Activated naive CD4-positive, alpha-beta T cell treated with anti-CD3 and anti-CD28 coated beads, Interleukin-2, amount 50 U/mL, for 72 hours (primary cell): ENCODE results near the gene TAP1. TPM values are rescaled to one million over a fixed set of nuclear protein-coding genes. Genes with fewer than 3 reads are reported as not detected.

Experiments used
- ATAC-seq, 2 donors: fragments of 150-1000 bp; cut with Tn5 transposase; 2 replicates each; pipeline ENCODE4 v1.10.0; 2021; ENCODE audit warnings: mild to moderate bottlenecking in 2 of 2, moderate library complexity in 2 of 2
- DNase-seq, 2 donors: peaks; one replicate each; pipeline ENCODE4 v3.0.0; 2021 to 2022; ENCODE audit warnings: low spot score in 2 of 2
- H3K27ac Mint-ChIP-seq, 2 donors: one replicate each; pipeline ENCODE4 v1.8.0; 2022; ENCODE audit warnings: mild to moderate bottlenecking in 2 of 2, mixed read lengths in 2 of 2
- H3K36me3 Mint-ChIP-seq, 2 donors: one replicate each; pipeline ENCODE4 v1.8.0; 2022; ENCODE audit warnings: mixed read lengths in 2 of 2
- H3K9me3 Mint-ChIP-seq, 2 donors: one replicate each; pipeline ENCODE4 v1.8.0; 2022; ENCODE audit warnings: mixed read lengths in 2 of 2
- total RNA-seq, 2 donors: library from RNA; stranded (reverse); gene quantifications; one replicate each; pipeline ENCODE4 v1.2.3, GENCODE V29; 2022

The TAP1 gene
- total RNA-seq, 2 donors from 2014 or later, result 234 to 319 TPM

DNA sequence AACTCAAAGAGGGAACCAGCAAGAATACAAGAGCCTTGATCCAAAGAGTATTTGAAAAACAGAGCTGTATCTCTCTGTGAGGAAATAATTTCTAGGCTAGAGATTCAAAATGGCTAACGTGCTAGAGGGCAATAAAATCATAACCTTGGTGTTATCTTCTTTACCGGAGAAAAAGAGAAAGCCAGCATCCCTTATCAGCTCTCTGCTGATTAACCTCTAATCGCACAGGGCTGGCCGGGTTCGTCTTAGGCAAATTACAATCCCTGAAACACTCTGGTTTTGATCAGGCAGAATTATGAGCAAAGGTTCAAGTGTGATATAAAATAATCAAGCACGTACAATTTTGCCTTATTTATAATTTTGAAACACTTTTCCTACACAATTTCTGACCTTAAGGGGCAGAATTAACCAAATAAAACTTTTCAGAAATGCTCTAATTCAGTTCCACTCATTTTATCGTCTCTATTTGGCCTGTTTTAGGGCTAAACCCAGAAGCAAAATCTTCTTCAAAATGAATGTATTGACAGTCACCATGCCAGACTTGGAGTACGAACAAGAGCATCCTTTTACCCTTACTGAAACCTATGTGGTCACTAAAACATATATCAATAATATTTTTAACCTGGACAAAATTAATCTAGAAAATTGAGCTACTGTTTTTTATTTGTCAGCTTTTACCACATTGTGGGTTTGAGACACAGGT, 14.2 kb upstream of the TAP1 start:
- no peaks in the 10 kb centered on the region for H3K9me3 Mint-ChIP-seq
- DNase-seq (no peak), ATAC-seq (peak; percentile 15 to 49)

DNA sequence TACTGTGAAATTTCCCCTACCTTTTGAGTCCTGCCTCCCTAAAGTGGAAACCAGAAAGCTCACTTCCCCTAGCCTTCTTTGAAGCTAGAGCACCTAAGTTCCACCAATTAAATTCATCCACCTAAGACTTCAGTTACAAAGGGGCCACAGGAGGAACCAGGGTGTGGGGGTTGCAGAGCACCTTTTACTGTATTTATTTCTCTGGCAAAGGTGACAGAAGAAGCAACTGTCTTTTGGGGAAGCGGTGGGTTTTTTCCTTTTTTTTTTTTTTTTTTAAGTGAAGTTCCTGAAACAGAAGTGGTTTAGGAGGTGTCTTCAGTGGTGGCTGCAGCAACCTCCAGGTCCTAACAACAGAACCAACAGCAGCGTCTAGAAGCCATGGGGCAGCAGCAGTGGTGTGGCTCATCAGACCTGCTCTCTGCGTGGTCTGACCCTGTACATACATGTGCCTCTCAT, 13.5 kb upstream of the TAP1 start:
- H3K9me3 Mint-ChIP-seq, result no peaks in the 10 kb centered on the region
- ATAC-seq, result peak; percentile 55 to 65
- no peak for DNase-seq
- peak overlapping the region; percentile 67 to 88 for H3K27ac Mint-ChIP-seq
- no peaks in the 10 kb centered on the region for H3K36me3 Mint-ChIP-seq

More for the DNA sequence above, 14.2 kb upstream of the TAP1 start:
- H3K36me3 Mint-ChIP-seq, result no peaks in the 10 kb centered on the region
- H3K27ac Mint-ChIP-seq, result peak overlapping the region; percentile 67 to 88

DNA sequence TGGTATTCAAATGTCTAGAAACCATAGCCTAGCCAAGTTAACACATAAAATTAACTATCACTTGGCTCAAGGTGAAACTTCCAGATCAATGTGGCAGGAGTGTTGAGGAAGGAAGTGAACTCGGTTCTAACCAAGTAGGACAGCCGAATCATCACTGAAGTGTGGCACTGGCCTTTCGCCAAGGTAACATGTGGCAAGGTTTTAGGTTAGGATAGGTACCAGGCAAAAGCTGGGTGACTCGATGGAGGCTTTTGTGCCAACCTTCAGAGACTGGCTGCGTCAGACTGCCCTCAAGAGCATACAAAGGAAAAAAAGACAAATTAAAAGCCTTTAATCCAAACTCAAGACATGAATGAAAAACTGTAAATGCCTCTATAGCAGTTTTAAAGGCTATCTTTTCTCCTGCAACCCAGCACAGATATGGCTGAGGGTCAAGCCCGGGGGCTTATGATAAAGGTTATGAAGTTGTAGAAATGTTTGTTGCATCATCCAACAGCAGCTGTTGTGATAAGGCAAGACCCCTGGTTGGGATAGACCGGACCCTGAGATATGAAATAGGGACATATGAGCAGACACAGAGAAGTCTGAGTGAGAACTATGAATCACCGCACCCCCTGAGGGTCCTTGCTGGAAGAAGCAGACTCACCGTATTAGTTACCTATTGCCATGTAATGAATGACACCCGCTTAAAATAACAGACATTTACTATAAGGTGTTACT, 12.4 kb upstream of the TAP1 start:
- H3K9me3 Mint-ChIP-seq, result no peaks in the 10 kb centered on the region
- DNase-seq, result no peak
- peak in 1 of 2 donors; percentile 14 for ATAC-seq

GRCh38 chr6:32862725-32863124, 9.2 kb upstream of the TAP1 start:
- Mint-ChIP-seq H3K36me3 (peaks cover 16 to 35% of the 10 kb centered on the region in 2 donors), H3K27ac (peak overlapping the region in 1 of 2 donors; percentile 65), H3K9me3 (no peaks in the 10 kb centered on the region)
- DNase-seq, result no peak
- no peak for ATAC-seq

More for the DNA sequence above, 12.4 kb upstream of the TAP1 start:
- Mint-ChIP-seq H3K36me3 (peaks cover 4 to 6% of the 10 kb centered on the region in 2 donors), H3K27ac (peak overlapping the region in 1 of 2 donors; percentile 3)

DNA sequence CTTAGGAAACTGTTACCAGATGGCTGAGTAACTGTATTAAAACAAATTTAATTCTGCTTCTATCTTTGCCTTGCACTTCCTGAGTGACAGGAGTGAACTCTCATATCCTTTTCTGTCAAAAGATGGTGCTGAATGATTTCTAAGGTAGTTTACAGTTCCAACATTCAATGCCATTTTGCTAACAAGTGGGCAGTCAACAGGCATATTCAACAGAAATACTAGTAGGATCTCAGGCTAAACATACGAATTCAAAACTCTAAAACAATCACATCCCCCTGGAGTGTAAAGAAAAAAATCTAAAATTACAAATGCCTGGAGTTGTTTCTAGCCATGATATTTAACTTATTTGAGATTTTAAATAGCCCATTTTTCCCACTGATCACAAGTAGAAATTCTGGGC, 7.2 kb upstream of the TAP1 start:
- Mint-ChIP-seq H3K27ac (peak overlapping the region in 1 of 2 donors; percentile 8), H3K36me3 (peaks cover 31 to 52% of the 10 kb centered on the region in 2 donors), H3K9me3 (no peaks in the 10 kb centered on the region)
- ATAC-seq (no peak), DNase-seq (no peak)

DNA sequence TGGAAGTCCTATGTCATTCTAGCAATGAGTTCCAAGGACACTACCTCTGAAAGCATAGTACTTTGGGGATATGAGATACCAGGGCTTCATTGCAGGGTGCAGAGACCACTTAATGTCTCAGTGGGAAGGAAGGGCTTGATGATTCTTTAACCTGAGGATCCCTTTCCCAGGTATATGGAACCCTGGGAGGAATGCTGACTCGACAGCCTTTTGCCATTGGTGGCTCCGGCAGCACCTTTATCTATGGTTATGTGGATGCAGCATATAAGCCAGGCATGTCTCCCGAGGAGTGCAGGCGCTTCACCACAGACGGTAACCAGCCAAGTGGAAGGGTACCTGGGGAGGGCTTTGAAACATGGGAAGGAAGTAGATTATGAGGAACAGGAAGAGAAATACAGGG, 4.7 kb upstream of the TAP1 start:
- Mint-ChIP-seq H3K36me3 (peaks cover 49 to 71% of the 10 kb centered on the region in 2 donors), H3K9me3 (no peaks in the 10 kb centered on the region), H3K27ac (peak overlapping the region; percentile 2 to 31)
- DNase-seq (no peak), ATAC-seq (no peak)

- DNase-seq, result no peak
- Mint-ChIP-seq H3K9me3 (no peaks in the 10 kb centered on the region), H3K36me3 (peaks cover 58 to 79% of the 10 kb centered on the region in 2 donors), H3K27ac (peak overlapping the region in 1 of 2 donors; percentile 2)
- ATAC-seq, result no peak
These were observed 3.8 kb upstream of the TAP1 start for GRCh38 chr6:32857156-32857891.

DNA sequence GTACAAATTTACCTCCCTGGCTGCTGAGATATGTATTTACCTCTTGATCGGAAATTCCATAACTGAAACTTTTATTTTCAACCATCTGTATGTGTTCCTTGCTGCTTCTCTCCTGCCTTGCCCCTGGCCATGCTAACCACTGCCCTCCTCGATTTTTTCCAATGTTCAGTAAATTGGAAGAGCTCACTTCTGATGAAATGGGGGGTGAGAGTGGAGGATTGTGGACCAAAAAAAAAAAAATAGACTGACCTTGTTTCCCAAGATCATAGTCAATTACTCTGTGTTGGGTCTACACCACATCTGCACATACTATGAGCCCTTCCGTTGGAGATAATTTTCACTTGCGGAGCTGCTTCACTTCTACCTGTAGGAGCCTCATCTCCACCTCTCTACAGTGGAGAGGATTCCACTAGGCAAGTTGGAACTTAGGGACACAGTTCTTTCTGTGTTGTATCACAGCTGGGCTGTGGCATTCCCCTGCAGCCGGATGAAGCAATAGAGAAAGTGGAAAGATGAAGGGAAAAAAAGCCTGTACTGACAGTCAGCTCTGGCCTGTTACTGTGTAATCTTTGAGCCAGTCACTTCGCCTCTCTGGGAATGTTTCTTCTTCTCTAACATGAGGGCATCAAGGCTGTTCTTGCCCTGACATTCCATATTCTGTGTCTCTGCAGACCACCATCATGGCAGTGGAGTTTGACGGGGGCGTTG, 2.1 kb upstream of the TAP1 start:
- ATAC-seq, result no peak
- H3K36me3 Mint-ChIP-seq, result peaks cover 68 to 88% of the 10 kb centered on the region in 2 donors
- DNase-seq, result no peak
- peak overlapping the region; percentile 94 to 99 for H3K27ac Mint-ChIP-seq
- peaks cover 0 to under 1% of the 10 kb centered on the region in 2 donors for H3K9me3 Mint-ChIP-seq

GRCh38 chr6:32854376-32855178, 1.1 kb upstream of the TAP1 start:
- no peak for DNase-seq
- Mint-ChIP-seq H3K36me3 (peaks cover 76 to 91% of the 10 kb centered on the region in 2 donors), H3K27ac (peak overlapping the region; percentile 99), H3K9me3 (peaks cover 0 to 5% of the 10 kb centered on the region in 2 donors)
- ATAC-seq, result peak; percentile 20 to 30

DNA sequence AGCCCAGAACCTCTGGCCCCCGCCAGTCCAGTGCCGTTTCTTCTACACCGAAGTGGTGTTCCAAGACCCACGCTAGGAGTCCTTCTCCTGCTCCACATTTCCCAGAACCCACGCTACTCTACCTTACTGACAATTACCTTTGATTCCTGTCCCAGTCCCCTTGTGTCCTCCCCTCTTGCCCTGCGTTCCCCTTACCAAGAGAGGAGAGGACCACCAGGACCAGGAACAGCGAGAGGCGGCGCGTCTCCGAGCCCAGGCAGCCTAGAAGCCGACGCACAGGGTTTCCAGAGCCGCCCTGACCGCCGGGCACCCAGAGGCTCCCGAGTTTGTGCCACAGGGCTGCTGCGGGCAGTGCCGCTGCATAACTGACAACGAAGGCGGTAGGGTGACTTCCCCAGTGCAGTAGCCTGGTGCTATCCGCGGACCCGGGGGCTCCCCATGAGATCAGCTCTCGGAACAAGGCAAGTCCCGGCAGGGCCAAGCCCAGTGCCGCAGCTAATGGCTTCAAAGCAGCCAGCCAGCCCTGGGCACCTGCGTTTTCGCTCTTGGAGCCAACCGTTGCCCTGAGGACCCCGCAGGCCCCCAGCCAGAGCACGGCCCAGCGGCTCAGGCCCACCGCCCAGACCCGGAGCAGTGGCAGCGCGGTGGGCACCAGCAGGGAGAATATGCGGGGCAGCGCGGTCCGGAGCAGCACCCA, 512 bp downstream of the TAP1 start:
- ATAC-seq (peak; percentile 17 to 76), DNase-seq (peak in 1 of 2 donors; percentile 87)
- H3K9me3 Mint-ChIP-seq, result peaks cover 0 to 7% of the 10 kb centered on the region in 2 donors
- peak overlapping the region; percentile 99 for H3K27ac Mint-ChIP-seq
- peaks cover 84 to 91% of the 10 kb centered on the region in 2 donors for H3K36me3 Mint-ChIP-seq

DNA sequence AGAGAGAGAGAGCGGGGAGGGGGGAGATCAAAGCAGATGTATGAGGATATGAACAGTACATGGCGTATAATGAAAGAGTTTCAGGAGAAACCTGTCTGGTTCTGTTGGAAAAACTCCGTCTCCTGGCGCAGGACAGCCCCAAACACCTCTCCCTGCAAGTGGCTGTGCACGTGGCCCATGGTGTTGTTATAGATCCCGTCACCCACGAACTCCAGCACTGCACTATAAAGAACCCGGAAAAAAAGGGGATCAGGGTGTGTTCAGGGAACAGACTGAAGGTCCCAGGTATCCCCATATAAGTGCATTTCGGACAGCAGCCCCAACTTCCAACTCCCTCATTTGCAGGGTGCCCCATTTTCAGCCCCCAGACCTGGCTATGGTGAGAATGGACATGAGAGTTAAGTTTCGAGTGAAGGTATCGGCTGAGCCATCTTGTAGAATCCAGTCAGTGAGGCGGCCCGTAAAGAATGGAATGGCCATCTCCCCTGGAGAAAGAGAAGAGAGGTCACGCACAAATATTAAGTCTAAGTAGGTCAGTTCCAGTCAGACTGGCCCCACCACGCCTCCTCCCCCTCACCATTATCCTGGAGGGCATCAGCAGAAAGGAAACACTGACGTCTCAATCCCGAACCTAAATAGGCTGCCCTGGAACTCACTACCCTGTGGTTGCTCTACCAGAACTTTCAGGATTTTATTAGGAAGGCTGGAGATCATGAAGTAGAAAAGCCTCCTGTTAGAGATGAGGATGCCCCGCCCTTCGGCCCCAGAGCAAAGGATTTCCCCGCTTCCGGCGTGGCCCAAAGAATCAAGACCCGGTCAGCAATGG, 1.3 kb downstream of the TAP1 start:
- Mint-ChIP-seq H3K9me3 (peaks cover 0 to 9% of the 10 kb centered on the region in 2 donors), H3K36me3 (peaks cover 84 to 91% of the 10 kb centered on the region in 2 donors), H3K27ac (peak overlapping the region; percentile 99)
- DNase-seq (no peak), ATAC-seq (no peak)

DNA sequence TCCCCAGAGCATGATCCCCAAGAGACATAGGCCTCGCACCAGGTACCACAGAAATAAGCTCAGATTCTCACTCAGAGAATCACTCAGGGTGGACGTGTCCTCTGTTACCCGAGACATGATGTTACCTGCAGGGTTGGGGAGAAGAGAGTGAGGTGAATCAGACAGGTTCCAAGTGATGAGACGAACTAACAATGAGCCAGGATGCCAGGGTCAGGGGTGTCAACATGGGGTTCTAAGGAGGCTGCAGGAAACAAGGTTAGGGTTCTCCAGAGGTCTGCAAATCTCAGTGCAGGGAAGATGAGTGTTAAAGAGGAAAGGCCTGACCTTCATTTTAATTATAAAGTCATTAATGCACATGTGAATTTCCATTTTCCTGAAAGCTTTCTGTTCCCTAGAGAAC, 2.5 kb downstream of the TAP1 start:
- peak overlapping the region; percentile 97 to 99 for H3K27ac Mint-ChIP-seq

DNA sequence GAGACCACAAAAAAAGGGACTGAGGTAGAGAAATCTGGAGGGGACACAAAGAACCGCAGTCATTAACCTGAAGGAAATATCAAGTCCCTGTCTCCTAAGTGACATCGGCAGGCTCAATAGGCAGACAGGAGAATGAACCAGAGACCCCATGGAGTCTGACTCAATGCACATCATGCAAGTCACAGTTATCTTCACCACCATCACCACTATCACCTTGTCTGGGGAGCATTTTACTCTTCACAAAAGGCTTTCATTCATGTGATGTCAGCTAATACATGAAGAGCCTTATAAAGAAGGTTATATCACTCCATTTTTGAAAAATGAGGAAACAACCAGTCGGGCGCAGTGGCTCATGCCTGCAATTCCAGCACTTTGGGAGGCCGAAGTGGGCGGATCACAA, 4.4 kb downstream of the TAP1 start:
- no peak for DNase-seq
- H3K9me3 Mint-ChIP-seq, result peaks cover 0 to 9% of the 10 kb centered on the region in 2 donors
- peaks cover 88 to 94% of the 10 kb centered on the region in 2 donors for H3K36me3 Mint-ChIP-seq
- peak overlapping the region; percentile 92 to 99 for H3K27ac Mint-ChIP-seq
- no peak for ATAC-seq

More for the DNA sequence above, 2.5 kb downstream of the TAP1 start:
- ATAC-seq (no peak), DNase-seq (no peak)
- peaks cover 88 to 94% of the 10 kb centered on the region in 2 donors for H3K36me3 Mint-ChIP-seq
- peaks cover 0 to 9% of the 10 kb centered on the region in 2 donors for H3K9me3 Mint-ChIP-seq

GRCh38 chr6:32847795-32848194, 5.7 kb downstream of the TAP1 start:
- H3K9me3 Mint-ChIP-seq, result peaks cover 0 to 9% of the 10 kb centered on the region in 2 donors
- no peak for ATAC-seq
- no peak for DNase-seq
- H3K36me3 Mint-ChIP-seq, result peaks cover 95 to 100% of the 10 kb centered on the region in 2 donors
- peak overlapping the region; percentile 92 to 99 for H3K27ac Mint-ChIP-seq
